HG03039 (cell line): Measurements from ENCODE around the gene CRX.
"Not testable (repeated sequence)": the region's sequence is repeated elsewhere in the genome, so short reads cannot be mapped to it uniquely, and the experiment has no call there.

Experiments used
- ATAC-seq: cut with Tn5 transposase; IDR thresholded peaks from one replicate; pipeline ENCODE4 v1.9.1; 2021; ENCODE audit warnings: mild to moderate bottlenecking, moderate library complexity; ENCODE audit not compliant: unreplicated experiment

The CRX gene

DNA sequence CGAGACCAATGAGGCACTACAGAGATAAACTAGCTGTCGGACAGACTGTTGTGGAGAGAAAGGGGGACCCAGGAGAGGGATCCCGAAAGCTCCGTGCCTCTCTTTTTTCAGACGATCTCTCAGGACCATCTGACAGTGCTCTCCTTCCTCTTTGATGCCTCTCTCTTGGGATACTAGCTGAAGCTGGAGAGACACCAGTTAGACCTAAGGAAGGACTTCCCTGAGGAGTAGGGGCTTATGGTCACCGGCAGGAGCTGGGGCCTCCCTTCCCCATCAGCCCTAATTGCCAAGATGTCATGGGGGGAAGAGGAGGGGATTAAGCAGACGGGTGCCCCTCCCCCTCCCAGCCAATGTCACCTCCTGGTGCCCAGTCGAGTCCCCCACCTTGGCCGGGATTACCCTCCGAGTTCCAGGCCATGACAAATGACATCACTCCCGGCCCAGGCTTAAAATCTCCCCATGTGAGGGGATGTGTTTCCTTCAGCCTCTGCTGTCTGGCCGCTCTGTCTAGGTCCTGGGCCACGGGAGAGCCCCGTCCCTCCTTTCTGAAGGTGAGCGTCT, at the start of gene CRX:
TSS of gene CRX (plus strand) at position 478 of the 561 bp plus-strand sequence. CDS start 12,507 bp downstream, outside the sequence.
- no peak for ATAC-seq

DNA sequence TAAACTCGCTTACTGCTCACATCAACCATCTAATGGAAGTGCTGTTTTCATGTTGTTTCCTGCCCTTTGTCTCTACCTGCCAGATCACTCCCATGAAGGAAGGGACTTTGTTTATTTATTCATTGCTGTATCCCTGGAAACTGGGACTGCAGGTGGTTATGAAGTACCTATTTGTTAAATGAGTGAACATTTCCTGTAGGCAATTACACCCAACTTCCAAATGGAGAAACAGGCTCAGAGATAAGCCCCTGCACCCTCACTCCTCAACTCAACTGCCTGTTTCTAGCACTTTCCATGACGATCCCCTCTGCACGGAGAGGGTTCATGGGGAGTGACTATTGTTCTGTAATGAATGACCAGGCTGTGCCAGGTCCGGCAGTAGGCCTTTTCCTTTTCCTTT, 45.2 kb upstream of the CRX start:
- ATAC-seq, result no peak

DNA sequence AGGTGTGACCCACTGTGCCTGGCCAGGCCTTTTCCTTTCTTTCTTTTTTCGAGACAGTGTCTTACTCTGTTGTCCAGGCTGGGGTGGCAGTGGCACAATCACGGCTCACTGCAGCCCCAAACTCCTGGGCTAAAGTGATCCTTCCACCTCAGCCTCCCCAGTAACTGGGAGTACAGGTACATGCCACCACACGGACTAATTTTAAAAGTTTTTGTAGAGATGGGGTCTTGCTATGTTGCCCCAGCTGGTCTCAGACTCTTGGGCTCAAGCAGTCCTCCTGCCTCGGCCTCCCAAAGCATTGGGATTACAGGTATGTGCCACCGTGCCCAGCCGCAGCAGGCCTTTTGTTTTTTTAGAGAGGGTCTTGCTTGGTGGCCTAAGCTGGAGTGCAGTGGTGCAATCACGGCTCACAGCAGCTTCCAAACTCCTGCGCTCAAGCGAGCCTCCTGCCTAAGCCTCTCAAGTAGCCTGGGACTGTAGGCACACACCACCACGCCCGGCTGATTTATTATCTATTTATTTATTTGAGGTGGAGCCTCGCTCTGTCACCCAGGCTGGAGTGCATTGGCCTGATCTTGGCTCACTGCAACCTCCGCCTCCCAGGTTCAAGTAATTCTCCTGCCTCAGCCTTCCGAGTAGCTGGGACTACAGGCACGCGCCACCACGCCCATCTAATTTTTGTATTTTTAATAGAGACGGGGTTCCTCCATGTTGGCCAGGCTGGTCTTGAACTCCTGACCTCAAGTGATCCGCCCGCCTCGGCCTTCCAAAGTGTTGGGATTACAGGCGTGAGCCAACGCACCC, 44.3 kb upstream of the CRX start:
- not testable (repeated sequence) for ATAC-seq

- peak; percentile 81 for ATAC-seq
Observed at GRCh38 chr19:47778049-47778953, 43.4 kb upstream of the CRX start, which contains the start of gene SELENOW. SELENOW (plus strand) TSS chr19:47778703; CDS start chr19:47778786, 83 bp downstream.

GRCh38 chr19:47778954-47779351, 42.8 kb upstream of the CRX start:
- ATAC-seq, result no peak

DNA sequence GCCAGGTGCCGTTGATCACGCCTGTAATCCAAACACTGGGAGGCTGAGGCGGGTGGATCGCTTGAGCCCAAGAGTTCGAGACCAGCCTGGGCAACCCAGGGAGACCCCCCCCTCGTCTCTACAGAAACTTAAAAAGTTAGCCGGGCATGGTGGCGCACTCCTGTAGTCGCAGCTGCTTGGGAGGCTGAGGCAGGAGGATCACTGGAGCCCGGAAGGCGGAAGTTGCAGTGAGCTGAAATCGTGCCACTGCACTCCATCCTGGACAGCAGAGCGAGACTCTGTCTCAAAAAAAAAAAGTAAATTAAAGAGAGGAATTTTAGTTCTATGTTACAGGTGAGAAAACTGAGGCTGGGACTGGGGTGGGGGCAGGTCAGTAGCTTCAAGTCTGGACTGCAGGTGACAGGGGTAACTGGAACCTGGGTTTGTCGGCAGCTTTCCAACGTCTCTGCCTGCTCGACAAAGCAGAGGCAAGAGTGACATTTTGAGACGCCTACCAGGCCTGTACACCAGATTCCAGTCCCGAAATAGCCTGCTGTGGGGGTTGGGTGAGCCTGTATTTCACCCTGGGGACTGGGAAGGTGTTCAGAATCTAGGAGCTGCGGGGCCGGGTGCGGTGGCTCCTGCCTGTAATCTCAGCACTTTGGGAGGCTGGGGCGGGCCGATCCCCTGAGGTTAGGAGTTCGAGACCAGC, 42.1 kb upstream of the CRX start:
- ATAC-seq, result no peak

DNA sequence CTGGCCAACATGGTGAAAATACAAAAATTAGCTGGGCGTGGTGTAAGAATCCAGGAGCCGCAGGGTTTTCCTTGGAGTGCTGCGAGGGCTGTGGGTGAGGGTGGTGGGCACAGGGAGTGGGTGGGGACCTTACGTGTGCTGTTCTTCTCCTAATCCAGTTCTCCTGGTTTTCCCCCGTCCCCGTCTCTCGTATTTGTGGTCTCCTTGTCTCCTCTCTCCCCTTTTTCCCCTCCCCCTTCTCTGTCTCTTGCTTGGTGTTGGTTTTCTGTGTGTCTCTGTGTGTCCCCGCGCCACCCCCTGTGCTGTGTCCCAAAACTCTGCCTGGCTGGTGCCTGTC, 41.6 kb upstream of the CRX start:
- ATAC-seq, result no peak

GRCh38 chr19:47781590-47782262, 40.0 kb upstream of the CRX start:
- no peak for ATAC-seq

DNA sequence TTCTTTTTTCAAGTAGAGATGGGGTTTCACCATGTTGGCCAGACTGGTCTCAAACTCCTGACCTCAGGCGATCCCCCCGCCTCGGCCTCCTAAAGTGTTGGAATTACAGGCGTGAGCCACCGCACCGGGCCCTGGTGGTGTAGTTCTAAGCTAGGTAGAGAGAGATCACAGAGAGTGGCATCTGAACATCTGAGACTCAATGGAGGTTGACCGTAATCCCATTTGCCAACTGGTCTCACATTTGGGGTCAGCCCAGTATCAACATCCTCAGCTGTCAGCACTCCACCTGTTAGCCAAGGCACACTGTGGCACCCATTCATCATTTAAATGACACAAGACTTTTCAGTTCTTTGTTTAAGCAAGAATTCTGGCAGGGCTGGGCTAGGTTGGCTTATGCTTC, 35.2 kb upstream of the CRX start:
- ATAC-seq, result no peak

- ATAC-seq, result not testable (repeated sequence)
Observed at GRCh38 chr19:47787307-47787706, 34.4 kb upstream of the CRX start.

DNA sequence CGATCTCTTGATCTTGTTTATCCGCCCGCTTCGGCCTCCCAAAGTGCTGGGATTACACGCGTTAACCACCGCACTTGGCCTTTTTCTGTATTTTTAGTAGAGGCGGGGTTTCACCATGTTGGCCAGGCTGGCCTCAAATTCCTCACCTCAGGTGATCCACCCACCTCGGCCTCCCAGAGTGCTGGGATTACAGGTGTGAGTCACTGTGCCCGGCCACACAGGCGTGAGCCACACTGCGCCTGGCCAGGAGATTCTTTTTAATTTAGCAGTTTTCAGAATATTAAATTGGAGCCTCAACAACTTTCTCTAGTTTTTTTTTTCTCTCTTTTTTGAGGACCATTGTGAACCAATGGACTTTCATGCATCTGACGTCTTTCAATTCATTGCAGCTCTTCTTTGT, 31.9 kb upstream of the CRX start:
- ATAC-seq, result not testable (repeated sequence)

DNA sequence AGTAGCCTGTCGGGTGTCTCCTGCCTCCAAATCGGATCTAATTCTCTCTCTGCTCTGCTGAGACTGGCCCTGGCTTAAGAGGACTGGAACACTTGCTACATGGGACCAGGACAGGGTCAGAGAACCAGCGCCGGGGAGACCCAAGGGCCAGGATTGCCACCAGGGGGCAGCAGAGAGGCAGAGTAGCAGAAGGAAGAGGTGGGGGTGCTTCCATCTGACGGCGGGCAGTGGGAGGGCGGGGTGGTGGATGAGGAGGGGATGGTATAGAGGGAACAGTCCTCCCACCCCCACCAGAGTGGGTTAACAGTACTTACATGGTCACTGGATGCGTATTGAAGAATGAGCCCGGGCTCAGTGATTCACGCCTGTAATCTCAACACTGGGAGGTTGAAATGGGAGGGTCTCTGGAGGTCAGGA, 31.3 kb upstream of the CRX start:
- no peak for ATAC-seq

DNA sequence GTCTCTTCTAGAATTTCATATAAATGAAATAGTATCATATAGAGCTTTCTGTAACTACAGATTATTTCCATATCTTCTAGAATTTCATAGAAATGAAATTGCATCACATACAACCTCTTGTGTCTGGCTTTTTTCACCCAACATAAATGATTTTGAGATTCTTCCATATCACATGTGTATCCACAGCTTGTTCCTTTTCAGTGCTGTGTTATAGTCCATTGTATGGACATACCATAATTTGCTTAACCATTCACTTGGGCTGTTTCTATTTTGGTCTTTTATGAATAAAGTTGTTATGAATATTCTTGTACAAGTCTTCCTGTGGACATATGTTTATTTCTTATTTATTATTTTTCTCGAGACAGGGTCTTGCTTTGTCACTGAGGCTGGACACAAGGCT, 29.1 kb upstream of the CRX start:
- ATAC-seq, result no peak

DNA sequence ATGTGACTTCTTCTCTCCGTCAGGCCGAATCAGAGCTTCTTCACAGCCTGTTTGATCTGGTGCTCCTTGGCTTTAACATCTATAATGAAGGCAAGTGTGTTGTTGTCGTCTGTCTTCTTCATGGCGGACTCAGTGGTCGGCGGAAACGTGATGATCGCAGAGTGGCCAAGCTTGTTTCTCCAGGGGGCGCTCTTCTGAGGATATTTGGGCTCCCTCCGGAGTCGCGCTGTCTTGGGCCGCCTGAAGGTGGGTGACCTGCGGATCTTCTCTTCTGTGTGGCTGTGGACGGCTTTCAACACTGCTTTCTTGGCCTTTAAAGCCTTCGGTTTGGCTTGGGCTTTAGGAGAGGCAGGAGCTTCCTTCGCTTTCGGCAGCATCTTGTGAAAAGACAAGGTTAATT, 27.2 kb upstream of the CRX start:
- no peak for ATAC-seq

GRCh38 chr19:47796785-47797184, 25.0 kb upstream of the CRX start:
- ATAC-seq, result no peak

DNA sequence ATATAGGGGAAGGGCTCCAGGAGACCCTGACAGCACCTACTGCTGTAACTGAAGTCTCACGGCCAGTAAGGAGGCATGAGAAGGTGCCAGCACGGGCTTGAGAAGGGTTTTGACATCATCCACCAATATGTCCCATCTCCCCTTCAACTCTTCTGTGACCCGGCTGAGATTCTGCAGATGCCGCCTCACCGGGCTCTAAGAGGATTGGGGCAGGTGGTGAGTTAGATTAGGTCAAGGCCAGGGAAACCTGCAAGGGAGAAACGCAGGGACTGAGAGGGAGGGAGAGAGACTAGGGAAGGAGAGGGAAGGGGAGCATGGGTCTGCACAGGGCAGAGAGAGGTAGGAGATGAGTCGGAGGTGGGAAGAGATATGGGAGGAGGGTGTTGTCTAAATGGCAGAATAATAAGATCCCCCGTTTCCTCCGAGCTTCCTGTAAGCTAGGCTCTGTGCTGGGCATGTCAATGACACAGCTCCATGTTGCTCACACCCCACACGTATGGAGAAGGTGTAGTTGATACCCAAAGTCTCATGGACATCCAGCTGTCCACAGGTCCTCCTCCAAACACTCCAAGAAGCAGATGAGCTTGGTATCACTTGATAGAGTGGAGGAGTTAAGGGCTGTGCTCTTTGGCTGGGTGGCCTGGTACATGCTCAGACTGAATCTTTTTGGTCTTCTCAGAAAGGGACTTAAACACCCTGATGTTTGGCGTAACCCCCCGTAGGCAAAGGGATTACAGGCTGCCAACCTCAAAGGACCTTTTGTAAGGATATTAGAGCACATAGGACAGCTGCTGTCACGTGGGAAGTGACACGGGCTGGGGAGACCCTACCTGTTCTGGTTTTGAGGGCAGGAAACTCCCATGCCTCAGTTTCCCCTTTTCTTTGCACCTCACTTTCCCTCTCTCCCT, 23.5 kb upstream of the CRX start:
- no peak for ATAC-seq

DNA sequence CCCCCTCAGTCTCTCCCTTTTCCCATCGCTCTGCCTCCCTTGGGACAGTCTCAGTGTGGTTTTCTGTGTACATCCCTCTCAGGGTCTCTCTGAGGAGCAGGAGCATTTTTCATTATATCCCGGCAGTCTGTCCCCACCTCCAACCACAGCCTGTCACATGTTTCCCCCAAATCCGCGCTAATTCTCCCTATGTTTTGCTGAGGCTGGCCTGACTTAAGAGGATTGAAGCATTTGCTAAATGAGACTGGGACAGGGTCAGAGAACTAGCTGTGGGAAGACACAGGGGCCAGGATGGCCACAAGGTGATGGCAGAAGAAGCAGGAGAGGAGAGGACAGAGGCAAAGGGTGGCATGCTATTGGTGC, 22.9 kb upstream of the CRX start:
- ATAC-seq, result no peak

GRCh38 chr19:47801270-47801669, 20.5 kb upstream of the CRX start:
- no peak for ATAC-seq

DNA sequence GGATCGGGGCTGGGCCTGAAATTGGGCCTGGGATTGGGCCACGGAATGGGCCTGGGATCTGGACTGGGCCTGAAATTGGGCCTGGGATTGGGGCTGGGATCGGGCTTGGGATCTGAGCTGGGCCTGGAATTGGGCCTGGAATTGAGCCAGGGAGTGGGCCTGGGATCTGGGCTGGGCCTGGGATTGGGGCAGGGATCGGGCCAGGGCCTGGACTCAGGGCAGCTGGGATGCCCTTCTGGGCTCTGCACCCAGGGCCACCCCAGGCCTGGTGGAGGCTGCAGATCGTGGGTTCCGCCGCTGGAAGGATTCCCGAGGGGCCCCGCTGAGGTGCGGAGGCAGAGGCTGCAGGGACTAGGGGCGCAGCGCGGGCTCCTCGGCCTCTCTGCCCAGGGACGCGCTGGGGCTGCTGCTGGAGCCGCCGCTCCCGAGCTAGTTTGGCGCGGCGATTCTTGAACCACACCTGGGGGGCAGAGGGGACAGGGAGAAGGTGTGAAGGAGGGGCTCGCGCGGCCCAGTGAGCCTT, 19.2 kb upstream of the CRX start:
- no peak for ATAC-seq
